H1 (cell line): Measurements from ENCODE around the gene CPSF4. TPM values are rescaled to one million over a fixed set of nuclear protein-coding genes. Genes with fewer than 3 reads are reported as not detected.
"Not testable (repeated sequence)": the region's sequence is repeated elsewhere in the genome, so short reads cannot be mapped to it uniquely, and the experiment has no call there.

Experiments
- CTCF ChIA-PET: fragments of 300-600 bp; sonication (Branson Sonifier 250); formaldehyde crosslinking; loops from one replicate; lab custom pipeline; 2021; ENCODE audit not compliant: partially characterized antibody; lab: Charles Lee
- POLR2A ChIA-PET: fragments of 300-600 bp; sonication (Branson Sonifier 250); formaldehyde crosslinking; loops from one replicate; lab custom pipeline; 2021; ENCODE audit warnings: inconsistent platforms; ENCODE audit not compliant: partially characterized antibody; lab: Charles Lee
- DNase-seq, 2 experiments: peaks; one replicate each; pipeline versions ENCODE4 v3.0.0 to v3.0.0-alpha.2; 2010 to 2022; ENCODE audit warnings: low spot score in 2 of 2, low read depth in 1 of 2, mixed read lengths in 1 of 2
- FAIRE-seq: peaks from 2 replicates; lab custom pipeline; 2011; peaks lifted over from hg19 to GRCh38; lab: Jason Lieb, UNC
- H2AFZ ChIP-seq: 2 replicates; pipeline ENCODE4 v1.8.1; 2012; ENCODE audit warnings: low read length, inconsistent platforms
- H2AK5ac ChIP-seq: 2 replicates; pipeline ENCODE4 v1.6.1; 2013; ENCODE audit warnings: low read depth, low read length
- H2BK120ac ChIP-seq: replicated peaks from 2 replicates; pipeline ENCODE3; 2013; ENCODE audit warnings: low read depth, low read length, inconsistent platforms
- H2BK12ac ChIP-seq: 2 replicates; pipeline ENCODE4 v1.6.1; 2013; ENCODE audit warnings: low read depth, low read length
- H2BK15ac ChIP-seq: 2 replicates; pipeline ENCODE4 v1.6.1; 2013; ENCODE audit warnings: low read length
- H2BK20ac ChIP-seq: 2 replicates; pipeline ENCODE4 v1.6.1; 2013; ENCODE audit warnings: low read length
- H2BK5ac ChIP-seq: 2 replicates; pipeline ENCODE4 v1.6.1; 2013; ENCODE audit warnings: low read depth, low read length
- H3K14ac ChIP-seq: 2 replicates; pipeline ENCODE4 v1.6.1; 2013; ENCODE audit warnings: inconsistent platforms; ENCODE audit not compliant: insufficient read length
- H3K18ac ChIP-seq: 2 replicates; pipeline ENCODE4 v1.6.1; 2013; ENCODE audit warnings: low read length; ENCODE audit errors: extremely low read depth
- H3K23ac ChIP-seq: 2 replicates; pipeline ENCODE4 v1.6.1; 2013; ENCODE audit warnings: inconsistent platforms; ENCODE audit not compliant: insufficient read length
- H3K23me2 ChIP-seq: 2 replicates; pipeline ENCODE4 v1.6.1; 2013; ENCODE audit warnings: low read depth, low read length
- H3K27ac ChIP-seq: 2 replicates; pipeline ENCODE4 v1.6.1; 2011; ENCODE audit warnings: low read depth, low read length, inconsistent platforms
- H3K27me3 ChIP-seq, 4 experiments: replicated peaks in 1 of 4; 1 replicate in 1 of 4; 2 replicates in 3 of 4; pipeline versions ENCODE4 v1.6.1 to v1.8.1; 2011 to 2013; ENCODE audit warnings: low read length in 3 of 4, mild to moderate bottlenecking in 3 of 4, inconsistent platforms in 2 of 4, mixed read lengths in 2 of 4, moderate library complexity in 1 of 4; ENCODE audit not compliant: control insufficient read depth in 3 of 4, insufficient read depth in 3 of 4; ENCODE audit errors: extremely low read depth in 1 of 4
- H3K36me3 ChIP-seq, 4 experiments: 2 replicates each; pipeline versions ENCODE4 v1.6.1 to v1.8.1; 2011 to 2013; ENCODE audit warnings: mild to moderate bottlenecking in 4 of 4, low read length in 3 of 4, moderate library complexity in 2 of 4, control low read depth in 1 of 4, inconsistent platforms in 1 of 4; ENCODE audit not compliant: insufficient read depth in 4 of 4, control insufficient read depth in 2 of 4
- H3K4ac ChIP-seq: replicated peaks from 2 replicates; pipeline ENCODE3; 2013; ENCODE audit warnings: low read length, low read depth, mixed read lengths, inconsistent platforms; ENCODE audit not compliant: insufficient read length
- H3K4me1 ChIP-seq, 4 experiments: replicated peaks in 1 of 4; 1 replicate in 1 of 4; 2 replicates in 3 of 4; pipeline versions ENCODE4 v1.6.1 to v1.8.1; 2011 to 2013; ENCODE audit warnings: low read length in 3 of 4, inconsistent platforms in 2 of 4, mixed read lengths in 1 of 4; ENCODE audit not compliant: insufficient read depth in 4 of 4, control insufficient read depth in 3 of 4
- H3K4me2 ChIP-seq, 2 experiments: 2 replicates each; pipeline versions ENCODE4 v1.6.1 to v1.8.1; 2011 to 2013; ENCODE audit warnings: low read depth in 2 of 2, low read length in 2 of 2, control low read depth in 1 of 2, inconsistent platforms in 1 of 2, mild to moderate bottlenecking in 1 of 2; ENCODE audit not compliant: insufficient read depth in 1 of 2
- H3K4me3 ChIP-seq, 4 experiments: fragments of 200-600, 300-600 bp in 1 of 4; sonication (generic), shearing (Covaris generic), sonication (Bioruptor Twin) in 1 of 4; 2 replicates each; pipeline versions ENCODE4 v1.5.1 to v1.8.1; 2011 to 2016; ENCODE audit warnings: low read length in 4 of 4, low read depth in 3 of 4, control low read depth in 2 of 4, inconsistent platforms in 2 of 4, mild to moderate bottlenecking in 2 of 4, mixed read lengths in 1 of 4, moderate library complexity in 1 of 4; ENCODE audit not compliant: insufficient read depth in 2 of 4; ENCODE audit errors: extremely low read depth in 1 of 4
- H3K56ac ChIP-seq: replicated peaks from 2 replicates; pipeline ENCODE3; 2013; ENCODE audit warnings: low read depth, mild to moderate bottlenecking, mixed read lengths, low read length, inconsistent platforms; ENCODE audit not compliant: insufficient read length
- H3K79me1 ChIP-seq: 2 replicates; pipeline ENCODE4 v1.6.1; 2013; ENCODE audit warnings: low read depth, low read length, control low read depth
- H3K79me2 ChIP-seq, 2 experiments: 2 replicates each; pipeline versions ENCODE4 v1.6.1 to v1.8.1; 2012 to 2013; ENCODE audit warnings: low read length in 2 of 2, mild to moderate bottlenecking in 2 of 2, inconsistent platforms in 1 of 2; ENCODE audit not compliant: insufficient read depth in 2 of 2, control insufficient read depth in 1 of 2
- H3K9ac ChIP-seq, 4 experiments: replicated peaks in 1 of 4; 1 replicate in 1 of 4; 2 replicates in 3 of 4; pipeline versions ENCODE4 v1.6.1 to v1.8.1; 2011 to 2013; ENCODE audit warnings: low read depth in 3 of 4, low read length in 3 of 4, control low read depth in 2 of 4, mild to moderate bottlenecking in 2 of 4, moderate library complexity in 2 of 4, inconsistent platforms in 1 of 4; ENCODE audit errors: extremely low read depth in 1 of 4
- H3K9me3 ChIP-seq, 2 experiments: 2 replicates each; pipeline versions ENCODE4 v1.6.1 to v1.8.1; 2012 to 2013; ENCODE audit warnings: mild to moderate bottlenecking in 2 of 2, moderate library complexity in 2 of 2, control low read depth in 1 of 2, inconsistent platforms in 1 of 2, low read depth in 1 of 2, low read length in 1 of 2, mixed read lengths in 1 of 2; ENCODE audit not compliant: insufficient read depth in 2 of 2
- H4K20me1 ChIP-seq, 2 experiments: replicated peaks in 1 of 2; 2 replicates each; pipeline versions ENCODE3 to v1.8.1; 2011 to 2013; ENCODE audit warnings: inconsistent platforms in 2 of 2, low read length in 2 of 2, mild to moderate bottlenecking in 1 of 2; ENCODE audit not compliant: insufficient read depth in 2 of 2, control insufficient read depth in 1 of 2
- H4K5ac ChIP-seq: 2 replicates; pipeline ENCODE4 v1.6.1; 2013; ENCODE audit warnings: low read length, low read depth, mixed read lengths, inconsistent platforms; ENCODE audit not compliant: insufficient read length
- H4K8ac ChIP-seq: 2 replicates; pipeline ENCODE4 v1.8.0; 2013; ENCODE audit warnings: mild to moderate bottlenecking, moderate library complexity, low read length, inconsistent platforms; ENCODE audit not compliant: insufficient read depth; ENCODE audit errors: extremely low read depth
- H4K91ac ChIP-seq: replicated peaks from 2 replicates; pipeline ENCODE3; 2013; ENCODE audit warnings: low read length, mixed read lengths, inconsistent platforms; ENCODE audit not compliant: insufficient read length
- POLR2A ChIP-seq, 2 experiments: IDR thresholded peaks; 1 replicate in 1 of 2; 2 replicates in 1 of 2; pipeline ENCODE4 v1.6.1; 2011; ENCODE audit warnings: low read depth in 2 of 2, low read length in 2 of 2, mild to moderate bottlenecking in 2 of 2; ENCODE audit errors: control extremely low read depth in 1 of 2
- RAD21 ChIP-seq, 2 experiments: IDR thresholded peaks in 1 of 2; conservative IDR thresholded peaks in 1 of 2; 2 replicates each; pipeline ENCODE4 v1.6.1; 2011; ENCODE audit warnings: low read depth in 2 of 2, low read length in 2 of 2, improper control_type of control experiment in 1 of 2, inconsistent platforms in 1 of 2, mild to moderate bottlenecking in 1 of 2, moderate library complexity in 1 of 2
- WGBS, 2 experiments: shearing (Covaris generic) in 1 of 2; methylation state at CpG; one replicate each; pipeline versions ENCODE4 v1.1.6 to v1.1.7; 2013 to 2015; ENCODE audit warnings: low lambda C conversion rate in 2 of 2, mixed read lengths in 2 of 2, inconsistent platforms in 1 of 2, low coverage in 1 of 2, missing lambda C conversion rate in 1 of 2; ENCODE audit not compliant: insufficient replicate concordance in 2 of 2, insufficient coverage in 1 of 2, insufficient read length in 1 of 2; ENCODE audit errors: extremely low coverage in 1 of 2, missing lambda C conversion rate in 1 of 2; 5-methylcytosine and 5-hydroxymethylcytosine counted together
- polyA plus RNA-seq, 7 experiments: library from polyadenylated mRNA; depleted of rRNA in 3 of 7; stranded (reverse) in 5 of 7; unstranded in 2 of 7; fragments of >200 nt in 5 of 7; fragments of 200-250 nt in 2 of 7; gene quantifications; 1 replicate in 5 of 7; 2 replicates in 1 of 7; 4 replicates in 1 of 7; pipeline versions ENCODE4 v1.2.1 to v1.2.3, GENCODE V29; 2011 to 2013; ENCODE audit warnings: missing spikeins in 2 of 7, mixed read lengths in 2 of 7
- total RNA-seq: library from RNA; stranded (reverse); fragmentation: NEBNext Ultra II Directional; extraction: Animal tissue kit (Norgen Biotek cat#: 25700); gene quantifications from 2 replicates; pipeline ENCODE4 v1.2.1, GENCODE V29; 2021
- TF ChIP-seq, protein P1 (sequence below), 3 experiments: IDR thresholded peaks; 1 replicate in 2 of 3; 2 replicates in 1 of 3; pipeline versions ENCODE4 v1.5.1 to v1.6.1; 2011; ENCODE audit warnings: low read length in 3 of 3, mild to moderate bottlenecking in 3 of 3, inconsistent platforms in 2 of 3, low read depth in 1 of 3, moderate library complexity in 1 of 3; ENCODE audit not compliant: insufficient read depth in 1 of 3; ENCODE audit errors: control extremely low read depth in 1 of 3

The CPSF4 gene
- total and polyA plus RNA-seq, 2 of the 8 experiments (the other 6 are each of a cell fraction or from before 2014, with no cell fraction given) = 77.5 to 103 TPM

GRCh38 chr7:99415513-99416127, 23.1 kb upstream of the CPSF4 start:
- not testable (repeated sequence) for H2AK5ac ChIP-seq, H3K56ac ChIP-seq, H3K27ac ChIP-seq, H2BK15ac ChIP-seq, H4K5ac ChIP-seq, H2BK5ac ChIP-seq, H3K4me3 ChIP-seq, H3K23me2 ChIP-seq, H3K79me2 ChIP-seq, H2BK20ac ChIP-seq, H3K23ac ChIP-seq, H3K79me1 ChIP-seq, FAIRE-seq, H2AFZ ChIP-seq, H3K4ac ChIP-seq, H2BK120ac ChIP-seq, H2BK12ac ChIP-seq, H4K8ac ChIP-seq, H3K9ac ChIP-seq, H3K27me3 ChIP-seq, H3K4me1 ChIP-seq, H3K14ac ChIP-seq, H3K4me2 ChIP-seq, H4K91ac ChIP-seq, H3K18ac ChIP-seq, H3K9me3 ChIP-seq
- POLR2A ChIA-PET = interaction anchor here (0.7 to 2.8 kb wide), 11 partner anchors 9 to 163 kb away, joined by 3 to 12 read pairs (median 7); no protein-coding TSS in a partner anchor
- Histone ChIP-seq H3K36me3 (peaks cover 25 to 82% (median 57%) of the 10 kb centered on the region in 4 experiments), H4K20me1 (peaks cover 0 to 14% of the 10 kb centered on the region in 2 experiments)
- CTCF ChIA-PET = interaction anchor here (0.6 to 2.4 kb wide), 12 partner anchors 8 to 521 kb away, joined by 3 to 13 read pairs (median 5); no protein-coding TSS in a partner anchor
- WGBS, 2 experiments = 75% methylated on average over 17 of the region's 17 CpGs; no CpG with 5 or more reads in 1 of the 2 experiments
- peak in 1 of 2 experiments; percentile 84 for DNase-seq
- TF ChIP-seq RAD21 (IDR thresholded peaks at IDR 0.05 in 1 of 2, conservative IDR thresholded peaks at IDR 0.05 in 1 of 2; ENCODE audit: low read depth in 2 of 2, low read length in 2 of 2) (peak; percentile 55 to 58), POLR2A (IDR thresholded peaks at IDR 0.05; ENCODE audit: control extremely low read depth in 1 of 2, low read depth in 2 of 2, low read length in 2 of 2) (0 out of 3 replicates have a peak, but pooled peaks of 1 of the 2 experiments have one; percentile 36)
- TF ChIP-seq, protein P1, sequence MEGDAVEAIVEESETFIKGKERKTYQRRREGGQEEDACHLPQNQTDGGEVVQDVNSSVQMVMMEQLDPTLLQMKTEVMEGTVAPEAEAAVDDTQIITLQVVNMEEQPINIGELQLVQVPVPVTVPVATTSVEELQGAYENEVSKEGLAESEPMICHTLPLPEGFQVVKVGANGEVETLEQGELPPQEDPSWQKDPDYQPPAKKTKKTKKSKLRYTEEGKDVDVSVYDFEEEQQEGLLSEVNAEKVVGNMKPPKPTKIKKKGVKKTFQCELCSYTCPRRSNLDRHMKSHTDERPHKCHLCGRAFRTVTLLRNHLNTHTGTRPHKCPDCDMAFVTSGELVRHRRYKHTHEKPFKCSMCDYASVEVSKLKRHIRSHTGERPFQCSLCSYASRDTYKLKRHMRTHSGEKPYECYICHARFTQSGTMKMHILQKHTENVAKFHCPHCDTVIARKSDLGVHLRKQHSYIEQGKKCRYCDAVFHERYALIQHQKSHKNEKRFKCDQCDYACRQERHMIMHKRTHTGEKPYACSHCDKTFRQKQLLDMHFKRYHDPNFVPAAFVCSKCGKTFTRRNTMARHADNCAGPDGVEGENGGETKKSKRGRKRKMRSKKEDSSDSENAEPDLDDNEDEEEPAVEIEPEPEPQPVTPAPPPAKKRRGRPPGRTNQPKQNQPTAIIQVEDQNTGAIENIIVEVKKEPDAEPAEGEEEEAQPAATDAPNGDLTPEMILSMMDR (IDR thresholded peaks at IDR 0.05; ENCODE audit: control extremely low read depth in 1 of 3, insufficient read depth in 1 of 3, low read depth in 1 of 3, low read length in 3 of 3) = peak; percentile 49 to 65 (median 58)
